ENCODE results near the gene PIK3CG.
"Not testable (repeated sequence)": the region's sequence is repeated elsewhere in the genome, so short reads cannot be mapped to it uniquely, and the experiment has no call there.

GRCh38 chr7:106929616-106930015 is 64.5 kb downstream of the PIK3CG start:
- TF ChIP-seq CTCF, POLR2A (IDR thresholded peaks at IDR 0.05): not testable (repeated sequence)
